ELR (cell line): Measurements from ENCODE around the gene OPCML.

Experiments used
- DNase-seq: peaks from one replicate; pipeline ENCODE4 v3.0.0-alpha.2; 2015; ENCODE audit warnings: low read depth

Gene OPCML

DNA sequence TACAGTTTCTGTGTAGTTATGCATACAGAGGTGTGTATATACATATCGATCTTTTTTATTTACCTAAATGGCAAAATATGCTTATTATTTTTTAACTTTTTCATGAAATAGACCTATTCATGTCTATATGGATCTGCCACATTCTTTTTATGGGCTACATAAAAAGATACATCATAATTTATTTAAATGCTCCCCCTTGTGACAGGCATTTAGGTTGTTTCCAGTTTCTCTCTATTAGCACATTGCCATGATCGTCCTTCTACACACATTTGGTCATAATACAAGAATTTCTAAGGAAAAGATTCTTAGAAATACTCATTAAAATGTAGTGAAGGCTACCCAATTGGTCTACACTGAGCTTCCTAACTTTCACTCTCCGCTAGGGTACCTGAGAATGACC lies 1067.4 kb downstream of the OPCML start:
- peak; percentile 10 for DNase-seq

GRCh38 chr11:132464003-132464342 lies 1068.3 kb downstream of the OPCML start:
- no peak for DNase-seq

- no peak for DNase-seq
Measured at GRCh38 chr11:132463295-132464002, 1068.9 kb downstream of the OPCML start.

GRCh38 chr11:132459736-132460135 lies 1072.6 kb downstream of the OPCML start:
- no peak for DNase-seq

DNA sequence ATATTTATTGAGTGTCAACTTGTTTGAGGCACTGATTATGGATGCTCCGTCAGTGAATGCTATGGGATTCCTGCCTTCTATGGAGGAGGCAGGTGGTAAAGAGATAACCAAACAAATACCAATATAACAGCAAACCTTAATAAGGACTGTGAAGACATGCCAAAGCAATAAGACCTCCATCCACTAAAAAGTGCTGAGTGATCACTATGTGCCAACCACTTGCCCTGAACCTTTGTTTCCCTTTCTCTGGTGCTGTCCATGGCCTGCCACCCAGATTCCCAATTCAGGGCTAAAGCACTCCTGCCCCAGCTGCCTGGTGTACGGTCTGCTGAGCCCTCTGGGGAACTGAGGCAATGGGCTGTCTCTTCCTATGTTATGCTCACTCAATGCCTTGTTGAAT lies 1074.9 kb downstream of the OPCML start:
- no peak for DNase-seq

GRCh38 chr11:132456751-132457328 lies 1075.5 kb downstream of the OPCML start:
- no peak for DNase-seq

GRCh38 chr11:132455044-132455443 lies 1077.3 kb downstream of the OPCML start:
- DNase-seq = no peak

DNA sequence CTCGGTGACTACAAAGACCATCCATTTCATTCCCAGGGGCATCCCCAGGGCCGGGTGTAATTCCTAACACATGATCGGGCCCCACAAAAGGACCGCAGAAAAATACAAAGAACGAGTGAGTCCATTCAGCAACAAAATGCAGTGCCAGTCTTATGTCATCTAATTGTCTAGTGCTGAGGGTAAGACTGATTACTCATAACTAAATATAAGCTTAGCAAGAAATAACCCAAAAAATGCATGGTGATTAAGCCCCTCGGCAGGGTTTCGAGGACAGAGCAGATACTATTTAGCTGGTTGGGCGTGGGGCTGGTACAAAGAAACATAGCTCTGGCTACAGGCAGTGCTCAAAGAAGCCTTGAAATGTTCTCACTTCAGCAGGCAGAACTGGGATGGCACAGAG lies 1078.9 kb downstream of the OPCML start:
- no peak for DNase-seq

- no peak for DNase-seq
Measured at GRCh38 chr11:132452616-132453015, 1079.7 kb downstream of the OPCML start.

GRCh38 chr11:132451942-132452601 lies 1080.2 kb downstream of the OPCML start:
- DNase-seq = no peak

- DNase-seq = no peak
Measured at GRCh38 chr11:132450631-132451030, 1081.7 kb downstream of the OPCML start.

DNA sequence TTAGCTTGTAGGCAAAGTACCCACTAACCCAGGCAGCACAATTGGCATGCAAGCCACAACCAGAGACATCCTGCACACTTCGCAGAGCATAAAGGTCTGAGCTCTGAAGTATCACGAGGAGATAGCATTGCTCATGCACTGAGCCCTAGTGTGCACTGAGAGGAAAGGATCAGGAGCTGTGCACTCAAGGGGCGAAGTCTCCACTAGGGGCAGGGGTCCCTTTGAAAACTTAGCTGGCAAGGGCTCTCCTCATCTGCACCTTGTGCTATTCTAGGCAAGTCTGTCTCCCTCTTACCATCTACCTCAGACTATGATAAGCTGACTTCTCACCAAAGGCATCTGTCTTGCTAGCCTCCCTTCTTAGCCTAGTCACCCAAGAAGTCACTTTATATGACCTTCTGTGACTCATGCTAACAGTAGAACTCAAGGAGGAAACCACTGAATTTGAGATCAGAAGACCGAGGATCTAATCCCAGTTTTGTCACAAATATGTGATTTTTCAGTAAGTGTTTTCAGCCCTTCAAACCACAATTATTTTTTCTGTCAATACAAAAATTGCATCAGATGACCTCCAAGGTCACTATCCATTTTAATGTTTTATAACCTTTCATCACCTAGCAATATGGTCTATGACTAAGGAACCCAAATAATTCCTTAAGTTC lies 1083.8 kb downstream of the OPCML start:
- DNase-seq = peak; percentile 59

DNA sequence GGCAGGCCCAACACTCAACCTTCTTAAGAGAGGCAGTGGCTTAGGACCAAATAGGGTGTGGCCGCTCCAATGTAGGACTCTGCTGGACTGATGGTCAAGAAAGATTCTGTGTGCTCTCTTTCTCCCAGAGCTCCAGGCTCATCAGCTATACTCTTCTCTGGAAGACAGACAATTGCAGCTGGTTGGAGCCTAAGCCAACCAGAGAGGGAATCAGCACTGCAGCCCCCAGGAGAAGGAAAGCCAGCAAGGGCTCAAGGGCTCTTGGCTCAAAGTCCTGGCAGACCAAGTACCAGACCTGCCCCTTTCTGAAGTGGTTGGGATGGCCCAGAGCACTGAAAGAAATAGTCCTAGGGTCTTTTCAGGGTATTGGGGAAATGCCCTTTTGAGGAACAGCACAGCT lies 1084.5 kb downstream of the OPCML start:
- DNase-seq = no peak

- no peak for DNase-seq
Measured at GRCh38 chr11:132445859-132446291, 1086.4 kb downstream of the OPCML start.

- no peak for DNase-seq
Measured at GRCh38 chr11:132444911-132445310, 1087.4 kb downstream of the OPCML start.

GRCh38 chr11:132439711-132440255 lies 1092.5 kb downstream of the OPCML start:
- no peak for DNase-seq

DNA sequence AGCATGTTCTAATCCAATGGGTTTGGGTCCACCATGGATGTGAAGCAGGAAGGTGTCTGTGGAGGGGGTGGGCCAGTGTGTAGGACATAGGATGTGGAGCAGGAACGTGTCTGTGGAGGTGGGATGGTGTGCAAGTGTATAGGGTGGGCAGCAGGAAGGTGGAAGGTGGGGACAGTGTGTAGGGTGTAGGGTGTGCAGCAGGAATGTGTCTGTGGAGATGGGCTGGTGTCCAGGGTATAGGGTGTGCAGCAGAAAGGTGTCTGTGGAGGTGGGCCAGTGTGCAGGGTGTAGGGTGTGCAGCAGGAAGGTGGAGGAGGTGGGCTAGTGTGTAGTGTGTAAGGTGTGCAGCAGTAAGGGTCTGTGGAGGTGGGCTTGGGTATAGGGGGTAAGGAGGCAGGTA lies 1093.9 kb downstream of the OPCML start:
- no peak for DNase-seq

DNA sequence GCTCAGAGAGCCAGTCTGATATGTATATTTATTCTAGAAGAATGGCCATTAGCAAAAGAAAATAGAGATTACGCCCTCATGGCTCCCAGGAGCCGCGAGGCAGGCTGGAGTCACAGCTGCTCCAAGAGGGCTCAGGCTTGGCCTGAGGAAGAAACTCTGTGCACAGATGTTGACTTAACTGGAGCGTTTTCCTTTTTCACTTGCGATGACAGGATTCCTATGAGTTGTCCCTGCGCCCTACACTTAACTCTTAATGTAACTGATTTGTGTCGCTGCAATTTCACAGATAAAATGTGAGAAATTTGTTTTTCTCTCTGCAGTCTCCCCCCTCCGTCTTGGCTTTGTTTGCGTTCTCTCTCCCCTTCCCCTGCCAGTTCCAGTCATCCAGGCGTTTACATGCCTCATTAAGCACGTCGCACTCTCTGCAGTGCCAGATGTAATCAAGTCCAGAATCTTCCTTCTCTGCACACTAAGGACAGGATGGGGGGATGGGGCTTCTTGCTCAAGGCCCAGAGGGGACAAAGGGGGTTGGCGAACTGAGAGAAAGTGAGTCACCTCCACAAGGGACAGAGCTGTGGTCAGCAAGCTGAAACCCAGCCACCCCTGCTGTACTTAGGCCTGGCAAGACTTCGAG lies 1101.8 kb downstream of the OPCML start:
- DNase-seq = no peak

- no peak for DNase-seq
Measured at GRCh38 chr11:132429685-132430084, 1102.6 kb downstream of the OPCML start.

GRCh38 chr11:132427611-132428010 lies 1104.7 kb downstream of the OPCML start:
- peak; percentile 51 for DNase-seq

- no peak for DNase-seq
Measured at GRCh38 chr11:132424433-132424832, 1107.9 kb downstream of the OPCML start.

- DNase-seq = no peak
Measured at GRCh38 chr11:132423266-132423665, 1109.0 kb downstream of the OPCML start.
